HG02943 (cell line): Measurements from ENCODE around the gene SKAP1.

Experiments used
- ATAC-seq: cut with Tn5 transposase; IDR thresholded peaks from one replicate; pipeline ENCODE4 v1.9.1; 2021; ENCODE audit warnings: mild to moderate bottlenecking, low read depth, moderate library complexity; ENCODE audit not compliant: unreplicated experiment

SKAP1 gene

GRCh38 chr17:48128400-48128799 is 301.6 kb downstream of the SKAP1 start:
- no peak for ATAC-seq

- ATAC-seq: no peak
These were observed 302.5 kb downstream of the SKAP1 start for GRCh38 chr17:48127371-48128051.

GRCh38 chr17:48126532-48126850 is 303.5 kb downstream of the SKAP1 start:
- ATAC-seq: no peak

GRCh38 chr17:48125829-48126531 is 304.0 kb downstream of the SKAP1 start:
- no peak for ATAC-seq

- ATAC-seq: no peak
These were observed 306.1 kb downstream of the SKAP1 start for GRCh38 chr17:48123776-48124388.

- ATAC-seq: no peak
These were observed 306.9 kb downstream of the SKAP1 start for GRCh38 chr17:48123111-48123510.

GRCh38 chr17:48122665-48123045 is 307.4 kb downstream of the SKAP1 start:
- no peak for ATAC-seq

- ATAC-seq: no peak
These were observed 307.9 kb downstream of the SKAP1 start for GRCh38 chr17:48121923-48122664.

GRCh38 chr17:48113201-48113676 is 316.8 kb downstream of the SKAP1 start:
- no peak for ATAC-seq

GRCh38 chr17:48111937-48112241 is 318.1 kb downstream of the SKAP1 start:
- ATAC-seq: no peak

GRCh38 chr17:48110761-48111160 is 319.3 kb downstream of the SKAP1 start:
- no peak for ATAC-seq

- ATAC-seq: peak; percentile 66
These were observed 322.6 kb downstream of the SKAP1 start, which contains the start of gene SNX11 for GRCh38 chr17:48107137-48108055. Gene SNX11 (plus strand): TSS chr17:48107766. CDS start chr17:48112044, 4,278 bp downstream.

- ATAC-seq: no peak
These were observed 323.2 kb downstream of the SKAP1 start for GRCh38 chr17:48106802-48107136.

- ATAC-seq: no peak
These were observed 325.6 kb downstream of the SKAP1 start for GRCh38 chr17:48104440-48104839.

GRCh38 chr17:48102798-48103715 is 327.0 kb downstream of the SKAP1 start:
- no peak for ATAC-seq

GRCh38 chr17:48102043-48102750 is 327.8 kb downstream of the SKAP1 start:
- no peak for ATAC-seq

GRCh38 chr17:48101012-48101720 is 328.8 kb downstream of the SKAP1 start, which contains the start of gene CBX1:
Gene CBX1 (minus strand): TSS chr17:48101478. CDS start chr17:48077004, 24,474 bp downstream.
- ATAC-seq: peak; percentile 77

- no peak for ATAC-seq
These were observed 329.4 kb downstream of the SKAP1 start for GRCh38 chr17:48100591-48101011.
